Heart right ventricle (tissue), 16 donors: ENCODE data around the gene FLOT2. TPM values are rescaled to one million over a fixed set of nuclear protein-coding genes. Genes with fewer than 3 reads are reported as not detected.

Experiments
- ATAC-seq, 8 donors: fragments of 200-7000 bp; cut with Tn5 transposase; one replicate each; pipeline ENCODE4 v1.9.1; 2020; ENCODE audit warnings: mild to moderate bottlenecking in 8 of 8, moderate library complexity in 8 of 8, moderate number of reproducible peaks in 1 of 8
- DNase-seq, 2 donors: peaks; one replicate each; pipeline ENCODE4 v3.0.0-alpha.2; 2020
- H3K27ac ChIP-seq, 10 donors: fragments of 200-600 bp; sonication (generic) in 2 of 10; one replicate each; pipeline versions ENCODE4 v1.5.0 to v1.8.0; 2020 to 2022; ENCODE audit warnings: mild to moderate bottlenecking in 3 of 10
- H3K27me3 ChIP-seq, 7 donors: fragments of 200-600 bp; one replicate each; pipeline ENCODE4 v1.8.0; 2021 to 2022; ENCODE audit warnings: mild to moderate bottlenecking in 2 of 7
- H3K36me3 ChIP-seq, 9 donors: fragments of 200-600 bp; sonication (generic) in 1 of 9; one replicate each; pipeline versions ENCODE4 v1.5.0 to v1.8.0; 2020 to 2022; ENCODE audit warnings: mild to moderate bottlenecking in 2 of 9
- H3K4me1 ChIP-seq, 9 donors: fragments of 200-600 bp; sonication (generic) in 1 of 9; one replicate each; pipeline versions ENCODE4 v1.5.0 to v1.8.0; 2020 to 2022; ENCODE audit warnings: mild to moderate bottlenecking in 4 of 9
- H3K4me3 ChIP-seq, 10 donors: fragments of 200-600 bp; sonication (generic) in 2 of 10; one replicate each; pipeline versions ENCODE4 v1.5.0 to v1.8.0; 2020 to 2022; ENCODE audit warnings: mild to moderate bottlenecking in 7 of 10, moderate library complexity in 2 of 10
- H3K9me3 ChIP-seq, 11 donors: fragments of 200-600 bp in 10 of 11; sonication (generic) in 2 of 11; one replicate each; pipeline versions ENCODE4 v1.5.0 to v1.8.0; 2013 to 2022; ENCODE audit warnings: mild to moderate bottlenecking in 2 of 11, control low read depth in 1 of 11, moderate library complexity in 1 of 11
- CTCF ChIP-seq, 9 donors: fragments of 200-600 bp; sonication (generic) in 2 of 9; IDR thresholded peaks; one replicate each; pipeline versions ENCODE4 v1.5.0 to v1.8.0; 2021 to 2022; ENCODE audit warnings: antibody characterized with exemption in 9 of 9, mild to moderate bottlenecking in 5 of 9, moderate library complexity in 1 of 9
- WGBS, 2 donors: extraction: QIAGEN DNeasy Blood & Tissue Kit; methylation state at CpG; one replicate each; pipeline ENCODE4 v1.1.7; 2013; ENCODE audit warnings: inconsistent platforms in 1 of 2; 5-methylcytosine and 5-hydroxymethylcytosine counted together
- intact Hi-C, 10 donors: fragments of 100-400 bp; cut with DNase I; formaldehyde crosslinking; loops; one replicate each; pipeline versions ENCODE4 v1.11.1 to v1.14.2; 2022
- polyA plus RNA-seq, 2 donors: library from polyadenylated mRNA; stranded (reverse); fragments of 200-250 nt; gene quantifications; one replicate each; pipeline ENCODE4 v1.2.3, GENCODE V29; 2013
- total RNA-seq, 10 donors: library from RNA; stranded (reverse); fragmentation: NEBNext Ultra II Directional in 3 of 10; extraction: Animal tissue kit (Norgen Biotek cat#: 25700) in 3 of 10; gene quantifications; one replicate each; pipeline versions ENCODE4 v1.2.1 to v1.2.4, GENCODE V29; 2021 to 2023
- donor health status: Arrhythmogenic right ventricular cardiomyopathy.
- donor health status: ischemic (EF 13 %, LVEDD 7.1; RV severe dilation, severe dysfunction).
- donor health status: healthy with polysubstance abuse.
- donor health status: DM: no; HTN: yes; CAD: no.
- donor health status: DM: no; HTN: no; CAD: no.
- donor health status: ischemic (EF 25% LVEDD 6.9; RV normal size, moderate dysfunction).
- donor health status: ischemic (EF 25% LVEDD 5.7; RV mildly dilated, moderate dysfunction).
- donor health status: healthy.
- donor health status: DM: yes; HTN: yes; CAD: no.
- donor health status: Ischemic cardiomyopathy.
- donor health status: ischemic (EF 35%, LVEDD 5.7; RV mildly dilated, moderate dysfunction).
- donor health status: nonischemic (EF 11% LVEDD 7.7; RV severe dilation, severe dysfunction).
- donor health status: DM: yes; HTN: yes; CAD: no.
- donor health status: PGD.
- donor health status: ischemic (EF 29% LVEDD 5.4; RV normal size, mild dysfunction).
- donor health status: nonischemic (EF 23%, LVEDD 6.1; RV moderate dilation, normal function).

The FLOT2 gene
- total and polyA plus RNA-seq, 12 donors, result 38.3 to 159 (median 88.8) TPM

GRCh38 chr17:28929787-28930186 lies 32.3 kb upstream of the FLOT2 start:
- intact Hi-C loops, result no loop called here
- Histone ChIP-seq H3K27ac (no peak overlapping the region), H3K4me1 (peaks cover 0 to 50% (median 19%) of the 10 kb centered on the region in 9 donors), H3K36me3 (peaks cover 0 to 57% (median 0%) of the 10 kb centered on the region in 9 donors), H3K9me3 (peaks cover 0 to 14% (median 0%) of the 10 kb centered on the region in 11 donors), H3K4me3 (no peak overlapping the region), H3K27me3 (no peaks in the 10 kb centered on the region)
- DNase-seq (no peak), ATAC-seq (no peak)
- 78 to 85% methylated on average over 2 of the region's 2 CpGs for WGBS, 2 donors
- no peak for TF ChIP-seq CTCF (IDR thresholded peaks at IDR 0.05)

DNA sequence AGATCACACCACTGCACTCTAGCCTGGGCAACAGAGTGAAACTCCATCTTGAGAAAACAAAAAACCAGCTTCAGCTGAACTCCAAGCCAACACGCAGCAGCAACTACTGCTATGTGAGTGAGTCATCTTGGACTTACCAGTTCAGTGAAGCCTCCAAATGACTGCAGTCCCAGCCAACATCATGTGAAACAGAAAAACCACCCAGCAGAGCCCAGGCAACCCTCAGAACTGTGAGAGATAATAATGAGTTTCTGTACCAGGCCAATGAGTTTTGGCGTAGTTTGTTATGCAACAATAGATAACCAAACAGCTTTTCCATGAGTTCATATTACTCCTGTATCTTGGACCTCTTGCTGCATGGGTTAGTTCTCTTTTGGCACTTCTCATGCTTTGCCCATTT lies 30.5 kb upstream of the FLOT2 start:
- H3K36me3 ChIP-seq, result peaks cover 0 to 65% (median 14%) of the 10 kb centered on the region in 9 donors
- no peak overlapping the region for H3K4me3 ChIP-seq
- TF ChIP-seq CTCF (IDR thresholded peaks at IDR 0.05), result no peak
- WGBS, 2 donors, result 96 to 97% methylated on average over 2 of the region's 2 CpGs
- no peaks in the 10 kb centered on the region for H3K27me3 ChIP-seq
- DNase-seq, result no peak
- no peak for ATAC-seq
- peaks cover 0 to 14% (median 0%) of the 10 kb centered on the region in 11 donors for H3K9me3 ChIP-seq
- intact Hi-C loops, result no loop called here
- H3K4me1 ChIP-seq, result peaks cover 0 to 52% (median 19%) of the 10 kb centered on the region in 9 donors
- H3K27ac ChIP-seq, result peak overlapping the region in 1 of 10 donors; percentile 91

- intact Hi-C loops, result no loop called here
- Histone ChIP-seq H3K27me3 (no peaks in the 10 kb centered on the region), H3K9me3 (peaks cover 0 to 14% (median 0%) of the 10 kb centered on the region in 11 donors), H3K4me3 (no peak overlapping the region), H3K27ac (peak overlapping the region in 4 of 10 donors; percentile 44 to 91 (median 56)), H3K36me3 (peaks cover 0 to 78% (median 17%) of the 10 kb centered on the region in 9 donors), H3K4me1 (peaks cover 0 to 52% (median 19%) of the 10 kb centered on the region in 9 donors)
- WGBS, 2 donors, result 95 to 99% methylated on average over 4 of the region's 4 CpGs
- DNase-seq (no peak), ATAC-seq (no peak)
- TF ChIP-seq CTCF (IDR thresholded peaks at IDR 0.05), result no peak
Observed at GRCh38 chr17:28926786-28927185, 29.3 kb upstream of the FLOT2 start.

DNA sequence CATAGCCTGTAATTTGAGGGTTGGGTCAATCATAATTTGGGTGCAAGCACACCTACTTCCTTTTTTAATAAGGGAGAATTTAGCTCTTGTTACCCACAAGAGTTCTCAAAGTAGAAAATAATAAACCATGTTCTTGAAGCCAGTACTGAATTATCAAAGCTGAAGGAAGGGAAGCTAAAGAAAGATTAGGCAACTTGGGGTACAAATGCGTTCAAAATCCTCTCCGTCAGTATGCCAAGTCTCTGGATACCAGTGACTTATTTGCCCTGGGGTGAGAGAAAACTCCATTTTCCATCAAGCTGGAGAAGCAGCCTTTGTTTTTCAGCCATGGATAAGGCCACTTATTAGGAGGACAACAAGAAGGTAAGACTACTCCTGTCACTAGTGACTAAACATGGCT lies 28.8 kb upstream of the FLOT2 start:
- intact Hi-C loops, result no loop called here
- peaks cover 0 to 52% (median 19%) of the 10 kb centered on the region in 9 donors for H3K4me1 ChIP-seq
- ATAC-seq (no peak), DNase-seq (no peak)
- 81 to 93% methylated on average over 2 of the region's 2 CpGs for WGBS, 2 donors
- peaks cover 0 to 14% (median 0%) of the 10 kb centered on the region in 11 donors for H3K9me3 ChIP-seq
- peaks cover 0 to 80% (median 22%) of the 10 kb centered on the region in 9 donors for H3K36me3 ChIP-seq
- H3K27ac ChIP-seq, result peak overlapping the region in 4 of 10 donors; percentile 44 to 91 (median 56)
- no peak overlapping the region for H3K4me3 ChIP-seq
- no peak for TF ChIP-seq CTCF (IDR thresholded peaks at IDR 0.05)
- no peaks in the 10 kb centered on the region for H3K27me3 ChIP-seq
